ENCODE data around the gene C5orf63. TPM values are rescaled to one million over a fixed set of nuclear protein-coding genes. Genes with fewer than 3 reads are reported as not detected.

Gene C5orf63
- total and polyA plus RNA-seq, 11 donors = 1.4 to 14.7 (median 6.4) TPM

DNA sequence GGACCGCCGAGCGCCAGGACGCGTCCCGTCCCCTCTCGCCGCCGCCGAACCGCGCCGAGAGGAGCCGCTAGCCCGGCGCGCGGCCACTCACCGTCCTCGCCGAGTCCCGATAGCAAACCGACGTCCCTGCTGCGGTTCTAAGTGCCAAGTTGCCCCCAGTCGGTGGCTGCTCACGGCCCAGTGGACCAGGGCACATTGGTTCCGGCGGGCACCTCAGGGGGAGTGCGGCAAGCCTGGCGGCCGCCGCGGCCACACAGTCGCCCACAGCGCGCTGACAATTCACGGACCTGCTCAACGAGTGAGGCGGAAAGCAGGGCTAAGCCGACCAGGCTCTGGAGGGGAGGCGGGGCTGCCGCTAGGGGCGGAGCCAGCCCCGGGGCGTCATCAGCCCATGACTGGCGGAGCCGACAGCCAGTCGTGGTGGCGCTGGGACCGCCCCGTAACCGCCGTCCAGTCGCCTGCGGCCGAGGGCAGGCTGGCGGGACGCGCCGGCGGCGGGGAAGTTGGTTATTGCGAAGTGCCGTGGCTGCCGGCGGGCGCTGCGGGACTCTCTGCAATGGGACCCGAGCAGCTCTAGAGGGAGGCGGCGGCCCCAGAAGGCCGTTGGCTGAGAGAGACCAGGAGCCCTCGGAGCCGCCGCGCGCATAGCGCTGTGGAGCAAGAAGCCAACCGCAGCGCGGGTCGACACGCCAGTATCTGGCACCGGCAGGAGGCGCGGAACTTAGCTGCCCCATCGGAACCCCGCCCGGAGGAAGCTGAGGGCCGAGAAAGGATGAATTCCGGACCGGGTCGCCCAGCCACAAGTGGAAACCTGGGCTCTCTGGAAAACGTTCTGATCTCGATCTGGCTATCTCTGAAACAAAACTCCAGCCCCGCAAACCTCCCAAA is 42.8 kb downstream of the C5orf63 start, which contains the start of gene MARCHF3:
Gene MARCHF3 (minus strand): TSS at position 300 of the 888 bp plus-strand sequence. CDS start 112,387 bp downstream, outside the sequence.
- 0 to 1% (median 0%) methylated on average over 27 to 97 of the region's 97 CpGs for WGBS, 4 donors
- ATAC-seq (peak; percentile 98 to 99 (median 99)), DNase-seq (peak; percentile 95 to 98 (median 97))
- intact Hi-C loops (cut with DNase I) = loop anchor here in 9 of 10 donors (2.0 to 10.0 kb wide), 8 partner anchors 42 to 183 kb away; partner anchors contain the start of gene C5orf63 (in 3 of the 9)
- H3K27me3 ChIP-seq = no peaks in the 10 kb centered on the region
- peaks cover 0 to 40% (median 23%) of the 10 kb centered on the region in 12 donors for H3K4me1 ChIP-seq
- TF ChIP-seq, protein P1, sequence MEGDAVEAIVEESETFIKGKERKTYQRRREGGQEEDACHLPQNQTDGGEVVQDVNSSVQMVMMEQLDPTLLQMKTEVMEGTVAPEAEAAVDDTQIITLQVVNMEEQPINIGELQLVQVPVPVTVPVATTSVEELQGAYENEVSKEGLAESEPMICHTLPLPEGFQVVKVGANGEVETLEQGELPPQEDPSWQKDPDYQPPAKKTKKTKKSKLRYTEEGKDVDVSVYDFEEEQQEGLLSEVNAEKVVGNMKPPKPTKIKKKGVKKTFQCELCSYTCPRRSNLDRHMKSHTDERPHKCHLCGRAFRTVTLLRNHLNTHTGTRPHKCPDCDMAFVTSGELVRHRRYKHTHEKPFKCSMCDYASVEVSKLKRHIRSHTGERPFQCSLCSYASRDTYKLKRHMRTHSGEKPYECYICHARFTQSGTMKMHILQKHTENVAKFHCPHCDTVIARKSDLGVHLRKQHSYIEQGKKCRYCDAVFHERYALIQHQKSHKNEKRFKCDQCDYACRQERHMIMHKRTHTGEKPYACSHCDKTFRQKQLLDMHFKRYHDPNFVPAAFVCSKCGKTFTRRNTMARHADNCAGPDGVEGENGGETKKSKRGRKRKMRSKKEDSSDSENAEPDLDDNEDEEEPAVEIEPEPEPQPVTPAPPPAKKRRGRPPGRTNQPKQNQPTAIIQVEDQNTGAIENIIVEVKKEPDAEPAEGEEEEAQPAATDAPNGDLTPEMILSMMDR (IDR thresholded peaks at IDR 0.05) = peak in 8 of 12 donors; percentile 10 to 50 (median 36)
- TF ChIP-seq POLR2A (IDR thresholded peaks at IDR 0.05) = peak; percentile 52 to 98
- H3K36me3 ChIP-seq = no peaks in the 10 kb centered on the region
- H3K9me3 ChIP-seq = no peaks in the 10 kb centered on the region
- H3K4me3 ChIP-seq = peak within 1 kb of the TSS; percentile 69 to 97 (median 90)
- H3K27ac ChIP-seq = peak within 1 kb of the TSS; percentile 73 to 96 (median 92)

DNA sequence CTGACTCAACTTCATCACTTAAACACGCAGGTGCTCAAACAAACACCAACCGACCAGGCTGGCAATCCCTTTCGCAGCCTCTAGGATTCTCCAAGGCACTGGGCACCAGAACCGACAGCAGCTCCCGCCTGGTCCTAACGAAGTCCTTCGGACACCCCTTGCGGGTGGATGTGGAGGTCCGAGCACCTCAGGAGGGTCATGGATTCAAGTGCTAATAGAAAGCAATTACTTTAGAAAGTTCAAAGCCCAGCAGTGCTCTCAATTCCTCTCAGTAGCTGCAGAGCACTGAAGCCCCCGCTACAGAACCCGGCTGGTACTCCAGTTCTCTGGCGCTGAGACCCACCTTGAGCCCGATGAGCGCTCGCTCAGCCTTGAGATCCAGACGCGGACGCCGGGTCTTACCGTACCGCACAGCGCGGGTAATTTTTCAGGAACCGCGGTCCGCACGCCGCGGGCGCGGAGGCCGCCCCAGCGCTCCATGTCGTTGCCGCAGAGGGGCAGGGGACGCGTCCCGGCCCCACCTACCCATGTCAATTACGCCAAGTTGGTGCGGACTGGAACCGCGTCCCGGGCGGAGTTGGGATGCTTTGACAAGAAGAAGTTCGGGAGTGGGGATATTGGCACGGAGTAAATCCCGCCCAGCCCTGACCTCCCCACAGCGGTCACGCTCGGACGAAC is 43.6 kb downstream of the C5orf63 start:
- H3K4me1 ChIP-seq = peaks cover 0 to 44% (median 23%) of the 10 kb centered on the region in 12 donors
- 1 to 2% (median 1%) methylated on average over 40 to 51 of the region's 51 CpGs for WGBS, 4 donors
- ATAC-seq (peak; percentile 24 to 60 (median 44)), DNase-seq (peak; percentile 37 to 76 (median 59))
- intact Hi-C loops (cut with DNase I) = loop anchor here in 9 of 10 donors (2.0 to 10.0 kb wide), 12 partner anchors 43 to 182 kb away; partner anchors contain the start of gene C5orf63 (in 3 of the 9)
- H3K36me3 ChIP-seq = no peaks in the 10 kb centered on the region
- no peaks in the 10 kb centered on the region for H3K27me3 ChIP-seq
- no peaks in the 10 kb centered on the region for H3K9me3 ChIP-seq
- no peak for TF ChIP-seq POLR2A (IDR thresholded peaks at IDR 0.05)
- TF ChIP-seq, protein P1 (IDR thresholded peaks at IDR 0.05) = peak in 10 of 12 donors; percentile 20 to 57 (median 33)
- peak overlapping the region; percentile 73 to 96 (median 92) for H3K27ac ChIP-seq
- peak overlapping the region; percentile 69 to 97 (median 90) for H3K4me3 ChIP-seq

DNA sequence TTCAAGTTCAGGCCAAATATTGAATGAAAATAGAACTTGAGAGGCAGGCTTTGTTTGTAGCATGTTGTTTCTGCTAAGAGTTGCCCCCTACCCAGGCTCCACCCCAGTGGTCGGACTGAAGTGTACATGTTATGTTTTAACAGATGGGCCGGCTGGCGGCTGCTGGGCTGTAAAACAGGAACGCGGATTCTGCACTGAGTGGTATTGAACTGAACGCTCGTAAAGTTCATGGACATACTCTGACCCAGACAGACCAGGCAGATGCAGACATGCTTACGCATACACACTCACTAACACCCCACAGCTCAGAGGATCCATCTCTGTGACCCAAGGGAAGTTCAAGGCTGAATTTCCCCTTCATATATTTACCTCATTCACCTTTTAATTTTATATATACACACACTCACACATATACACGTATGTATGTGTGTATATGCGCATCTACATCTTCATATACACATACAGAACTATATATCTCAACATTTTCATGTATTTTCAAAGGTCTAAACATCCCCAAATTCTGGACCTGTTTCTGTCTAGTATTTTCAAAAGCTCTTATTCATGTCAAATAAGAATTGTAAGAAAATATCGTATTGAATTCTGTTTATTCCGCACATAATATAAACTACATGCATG is 44.4 kb downstream of the C5orf63 start:
- DNase-seq (peak in 2 of 5 donors; percentile 32 to 53), ATAC-seq (peak in 1 of 4 donors; percentile 29)
- Histone ChIP-seq H3K4me3 (peak overlapping the region; percentile 69 to 97 (median 90)), H3K27me3 (no peaks in the 10 kb centered on the region), H3K36me3 (no peaks in the 10 kb centered on the region), H3K9me3 (no peaks in the 10 kb centered on the region), H3K4me1 (peaks cover 0 to 44% (median 26%) of the 10 kb centered on the region in 12 donors), H3K27ac (peak overlapping the region in 7 of 12 donors; percentile 48 to 95 (median 92))
- intact Hi-C loops (cut with DNase I) = loop anchor here in 7 of 10 donors (5.0 to 10.0 kb wide), 6 partner anchors 47 to 107 kb away; no protein-coding TSS in a partner anchor
- 42 to 50% (median 48%) methylated on average over 12 of the region's 12 CpGs for WGBS, 4 donors
- TF ChIP-seq POLR2A (IDR thresholded peaks at IDR 0.05) = no peak
- TF ChIP-seq, protein P1 (IDR thresholded peaks at IDR 0.05) = no peak
